Measurements from ENCODE around the gene NFKBIZ. TPM values are rescaled to one million over a fixed set of nuclear protein-coding genes. Genes with fewer than 3 reads are reported as not detected.

The NFKBIZ gene
- total and polyA plus RNA-seq, 2 donors (not counting 3 experiments of a cell fraction or from before 2014, with no cell fraction given), result 17.5 to 28.9 TPM

GRCh38 chr3:101812895-101813294 is 36.4 kb upstream of the NFKBIZ start:
- Histone ChIP-seq H2AFZ (ENCODE audit: low read depth, low read length) (no peak overlapping the region), H3K9ac (replicated peaks; ENCODE audit: extremely low read depth, insufficient read depth, low read length) (no peak overlapping the region), H3K4me2 (ENCODE audit: insufficient read depth, low read length) (no peak overlapping the region), H3K27me3 (ENCODE audit: control insufficient read depth in 2 of 2, insufficient read depth in 2 of 2, low read length in 2 of 2) (no peaks in the 10 kb centered on the region), H4K20me1 (replicated peaks; ENCODE audit: control insufficient read depth, extremely low read depth, insufficient read depth, low read length) (no peaks in the 10 kb centered on the region), H3K4me3 (replicated peaks in 1 of 3; ENCODE audit: insufficient read depth in 1 of 3, low read depth in 1 of 3, low read length in 3 of 3) (no peak overlapping the region), H3K79me2 (ENCODE audit: control insufficient read depth, insufficient read depth, low read length) (no peaks in the 10 kb centered on the region), H3K36me3 (ENCODE audit: control insufficient read depth in 2 of 2, extremely low read depth in 1 of 2, insufficient read depth in 2 of 2, low read length in 2 of 2) (peaks cover 0 to 2% of the 10 kb centered on the region in 2 experiments), H3K9me3 (replicated peaks; ENCODE audit: control insufficient read depth, insufficient read depth, low read length) (no peaks in the 10 kb centered on the region), H3K4me1 (ENCODE audit: control insufficient read depth, extremely low read depth, insufficient read depth, low read length) (peaks cover 14% of the 10 kb centered on the region), H3K27ac (ENCODE audit: insufficient read depth, low read depth, low read length) (no peak overlapping the region), H3K9me1 (replicated peaks; ENCODE audit: control insufficient read depth, extremely low read depth, insufficient read depth, low read length) (no peaks in the 10 kb centered on the region)
- no peak for FAIRE-seq
- ChIA-PET CTCF (interaction anchor here (0.9 to 12.9 kb wide), 7 partner anchors 10 to 723 kb away, joined by 3 to 358 read pairs (median 5); no protein-coding TSS in a partner anchor), POLR2A (interaction anchor here (0.6 to 1.3 kb wide), 2 partner anchors 23 to 37 kb away, joined by 3 to 6 read pairs; partner anchors contain the start of gene NFKBIZ)
- intact Hi-C loops (cut with micrococcal nuclease) (loop anchor here (1.0 kb wide), 4 partner anchors 38 to 416 kb away; no protein-coding TSS in a partner anchor), dilution Hi-C loops (cut with MboI; ENCODE audit: extremely low pct_ligation_motif_present, low sequenced_read_pairs) (no loop called here)
- TF ChIP-seq MYC (IDR thresholded peaks at IDR 0.05; ENCODE audit: low read depth, low read length) (no peak), POLR2AphosphoS5 (IDR thresholded peaks at IDR 0.05; ENCODE audit: insufficient read depth, low read depth, low read length) (no peak)
- BruUV-seq (replicated peaks), result no TSS peak
- DNase-seq (ENCODE audit: low read depth, low spot score), result no peak

DNA sequence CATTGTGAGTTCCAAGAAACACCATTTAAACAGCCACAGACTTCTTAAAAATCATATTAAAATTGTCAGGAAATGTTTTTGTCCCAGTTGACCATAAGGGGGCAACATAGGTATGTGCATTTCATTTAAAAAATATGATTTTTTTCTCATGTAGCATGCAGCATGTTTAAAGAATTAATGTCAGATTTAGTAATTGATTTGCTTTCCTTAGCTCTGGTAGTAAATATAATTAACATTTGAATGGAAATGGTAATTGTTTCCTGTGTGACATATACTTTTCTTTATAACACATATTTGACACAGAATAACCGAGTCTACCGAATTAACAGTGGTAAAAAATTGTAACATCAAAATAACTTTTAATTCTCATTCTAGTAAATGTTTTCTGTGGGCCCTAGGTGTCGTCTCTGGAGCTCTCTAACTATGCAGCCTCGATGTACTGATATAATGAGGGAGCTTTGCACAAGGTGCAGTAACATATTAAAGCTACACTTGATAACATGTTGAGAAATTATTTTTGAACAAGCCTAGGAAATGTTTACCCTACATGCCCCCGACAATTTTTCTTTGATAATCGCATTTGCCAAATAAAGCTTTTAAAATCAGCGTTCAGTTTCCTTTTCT is 35.4 kb upstream of the NFKBIZ start:
- H3K4me3 ChIP-seq (replicated peaks in 1 of 3; ENCODE audit: insufficient read depth in 1 of 3, low read depth in 1 of 3, low read length in 3 of 3), result no peak overlapping the region
- TF ChIP-seq CTCF (IDR thresholded peaks at IDR 0.05; ENCODE audit: extremely low read depth in 1 of 2, insufficient read depth in 1 of 2, low read depth in 1 of 2, low read length in 2 of 2) (peak; percentile 26 to 29), GATA2 (IDR thresholded peaks at IDR 0.05; ENCODE audit: insufficient read depth, insufficient read length, low read depth, low read length) (no peak), MAX (IDR thresholded peaks at IDR 0.05; ENCODE audit: insufficient read depth, insufficient read length) (no peak)
- no peak overlapping the region for H3K27ac ChIP-seq (ENCODE audit: insufficient read depth, low read depth, low read length)
- peaks cover 0 to 2% of the 10 kb centered on the region in 2 experiments for H3K36me3 ChIP-seq (ENCODE audit: control insufficient read depth in 2 of 2, extremely low read depth in 1 of 2, insufficient read depth in 2 of 2, low read length in 2 of 2)
- no peaks in the 10 kb centered on the region for H3K79me2 ChIP-seq (ENCODE audit: control insufficient read depth, insufficient read depth, low read length)
- H3K27me3 ChIP-seq (ENCODE audit: control insufficient read depth in 2 of 2, insufficient read depth in 2 of 2, low read length in 2 of 2), result no peaks in the 10 kb centered on the region
- H3K4me1 ChIP-seq (ENCODE audit: control insufficient read depth, extremely low read depth, insufficient read depth, low read length), result peaks cover 14% of the 10 kb centered on the region
- no peaks in the 10 kb centered on the region for H4K20me1 ChIP-seq (replicated peaks; ENCODE audit: control insufficient read depth, extremely low read depth, insufficient read depth, low read length)
- POLR2A ChIA-PET, result interaction anchor here (1.1 kb wide), 1 partner anchor 411 kb away, joined by 4 read pairs; no protein-coding TSS in a partner anchor
- no peaks in the 10 kb centered on the region for H3K9me3 ChIP-seq (replicated peaks; ENCODE audit: control insufficient read depth, insufficient read depth, low read length)
- FAIRE-seq, result peak; percentile 63
- no peak overlapping the region for H3K9ac ChIP-seq (replicated peaks; ENCODE audit: extremely low read depth, insufficient read depth, low read length)
- DNase-seq (ENCODE audit: low read depth, low spot score), result peak; percentile 56
- intact Hi-C loops (cut with micrococcal nuclease) (loop anchor here (1.0 kb wide), 4 partner anchors 37 to 415 kb away; no protein-coding TSS in a partner anchor), dilution Hi-C loops (cut with MboI; ENCODE audit: extremely low pct_ligation_motif_present, low sequenced_read_pairs) (no loop called here)
- BruUV-seq (replicated peaks), result no TSS peak
- H3K9me1 ChIP-seq (replicated peaks; ENCODE audit: control insufficient read depth, extremely low read depth, insufficient read depth, low read length), result no peaks in the 10 kb centered on the region
- H3K4me2 ChIP-seq (ENCODE audit: insufficient read depth, low read length), result no peak overlapping the region
- no peak overlapping the region for H2AFZ ChIP-seq (ENCODE audit: low read depth, low read length)
- CTCF ChIA-PET, result interaction anchor here (0.7 to 12.9 kb wide), 12 partner anchors 12 to 723 kb away, joined by 3 to 358 read pairs (median 6); partner anchors contain the start of gene NFKBIZ
